ENCODE measurements around the gene FOXF2. TPM values are rescaled to one million over a fixed set of nuclear protein-coding genes. Genes with fewer than 3 reads are reported as not detected.
A peak's percentile ranks its signal among the peaks of the same experiment; 100 is the strongest.

The FOXF2 gene
- total and polyA plus RNA-seq, 2 donors (not counting 1 experiment from before 2014, with no cell fraction given): not detected

- TF ChIP-seq EZH2 (IDR thresholded peaks at IDR 0.05; ENCODE audit: borderline replicate concordance, insufficient read depth, low read depth, low read length, poor library complexity, severe bottlenecking) (no peak), CTCF (IDR thresholded peaks at IDR 0.05) (no peak)
- Histone ChIP-seq H2AFZ (ENCODE audit: insufficient read depth, low read depth, low read length, poor library complexity, severe bottlenecking) (no peak overlapping the region), H3K36me3 (replicated peaks in 1 of 2; ENCODE audit: control extremely low read depth in 1 of 2, control insufficient read depth in 1 of 2, extremely low read depth in 1 of 2, insufficient read depth in 2 of 2, low read length in 1 of 2) (no peaks in the 10 kb centered on the region), H3K9me3 (ENCODE audit: control extremely low read depth in 1 of 3, control insufficient read depth in 2 of 3, insufficient read depth in 1 of 3, low read length in 2 of 3) (peaks cover 0 to 41% (median 0%) of the 10 kb centered on the region in 3 donors), H3K27ac (ENCODE audit: low read length in 2 of 2) (no peak overlapping the region), H3K79me2 (ENCODE audit: control insufficient read depth, insufficient read depth, low read length) (no peaks in the 10 kb centered on the region), H3K4me2 (replicated peaks; ENCODE audit: low read depth, low read length, poor library complexity, severe bottlenecking) (peak overlapping the region; percentile 48), H3K27me3 (replicated peaks in 1 of 4; ENCODE audit: control extremely low read depth in 1 of 4, control insufficient read depth in 3 of 4, insufficient read depth in 4 of 4, low read length in 3 of 4) (peaks cover 2 to 93% (median 66%) of the 10 kb centered on the region in 4 experiments), H4K20me1 (ENCODE audit: control insufficient read depth, insufficient read depth, low read length, poor library complexity, severe bottlenecking) (no peaks in the 10 kb centered on the region), H3K4me1 (ENCODE audit: control insufficient read depth in 2 of 2, insufficient read depth in 2 of 2, low read length in 2 of 2) (peaks cover 54 to 71% of the 10 kb centered on the region in 2 donors), H3K4me3 (ENCODE audit: control extremely low read depth in 1 of 5, extremely low read depth in 1 of 5, insufficient read depth in 1 of 5, low read depth in 2 of 5, low read length in 4 of 5) (no peak overlapping the region), H3K9ac (ENCODE audit: low read length) (no peak overlapping the region)
- POLR2A ChIA-PET: no interaction called here
- ATAC-seq (ENCODE audit: low read depth): no peak
- Mint-ChIP-seq H3K27me3 (peaks cover 68% of the 10 kb centered on the region), H3K4me1 (peaks cover 41% of the 10 kb centered on the region), H3K9me3 (ENCODE audit: insufficient read depth) (no peaks in the 10 kb centered on the region), H3K27ac (no peak overlapping the region), H3K4me3 (no peak overlapping the region)
- intact Hi-C loops (cut with micrococcal nuclease): loop anchor here (5.0 kb wide), 2 partner anchors 228 to 992 kb away; partner anchors contain the start of gene IRF4
- WGBS (ENCODE audit: insufficient coverage): 15% methylated on average over 27 of the region's 34 CpGs
- peak; percentile 24 for DNase-seq
- CTCF ChIA-PET: no interaction called here
Observed at GRCh38 chr6:1384549-1385128, 4.7 kb upstream of the FOXF2 start.

All from B cell (primary cell).